A673 (cell line): ENCODE results near the gene GLCCI1.

Experiments used
- CTCF ChIP-seq: fragments of 300-800, 200-600 bp; sonication (generic); conservative IDR thresholded peaks from 2 replicates; pipeline ENCODE4 v1.5.1; 2017; ENCODE audit warnings: low read depth, mild to moderate bottlenecking, antibody characterized with exemption, low read length, moderate library complexity, mixed read lengths
- EZH2 ChIP-seq: fragments of 200-600 bp; sonication (generic); IDR thresholded peaks from 2 replicates; pipeline ENCODE4 v1.6.1; 2017; ENCODE audit warnings: borderline replicate concordance, low read depth, mild to moderate bottlenecking, mixed read lengths, antibody characterized with exemption, low read length; ENCODE audit not compliant: poor library complexity, severe bottlenecking

GRCh38 chr7:8117195-8117594 is 148.6 kb downstream of the GLCCI1 start:
- TF ChIP-seq CTCF (no peak), EZH2 (no peak)
